ENCODE measurements around the gene ECE1. TPM values are rescaled to one million over a fixed set of nuclear protein-coding genes. Genes with fewer than 3 reads are reported as not detected.

The ECE1 gene
- total and polyA plus RNA-seq, 9 of the 15 experiments (the other 6 are each of a cell fraction or from before 2014, with no cell fraction given): 0.56 to 34.8 (median 11.0) TPM

GRCh38 chr1:21192284-21192683 is 98.0 kb downstream of the ECE1 start (continued):
- TF ChIP-seq ZNF398 (CRISPR knock-in tag; IDR thresholded peaks at IDR 0.05): no peak
- TF ChIP-seq PTTG1 (tag; IDR thresholded peaks at IDR 0.05; ENCODE audit: low read depth): no peak
- TF ChIP-seq ID3 (CRISPR knock-in tag; IDR thresholded peaks at IDR 0.05): no peak
- no peak for TF ChIP-seq ID3 (tag; IDR thresholded peaks at IDR 0.05)
- no peak for TF ChIP-seq E4F1 (CRISPR knock-in tag; IDR thresholded peaks at IDR 0.05; ENCODE audit: borderline replicate concordance)
- TF ChIP-seq KLF16 (IDR thresholded peaks at IDR 0.05): no peak
- no peak for TF ChIP-seq CHD4 (IDR thresholded peaks at IDR 0.05; ENCODE audit: insufficient read depth, insufficient replicate concordance, low read depth, low read length, poor library complexity, severe bottlenecking)
- TF ChIP-seq RB1 (IDR thresholded peaks at IDR 0.05; ENCODE audit: low read depth): no peak
- TF ChIP-seq ZBTB5 (IDR thresholded peaks at IDR 0.05): no peak
